ENCODE measurements around the gene AMD1.
A peak's percentile ranks its signal among the peaks of the same experiment; 100 is the strongest.
"Not testable (repeated sequence)": the region's sequence is repeated elsewhere in the genome, so short reads cannot be mapped to it uniquely, and the experiment has no call there.

Gene AMD1

GRCh38 chr6:110895907-110896608 is 21.5 kb downstream of the AMD1 start:
- Histone ChIP-seq H3K27ac (replicated peaks) (no peak overlapping the region), H3K4me3 (replicated peaks; ENCODE audit: insufficient read depth, low read length) (no peak overlapping the region), H3K27me3 (ENCODE audit: insufficient read depth, poor library complexity, severe bottlenecking) (no peaks in the 10 kb centered on the region)
- no peak for TF ChIP-seq POLR2AphosphoS5 (IDR thresholded peaks at IDR 0.05; ENCODE audit: low read depth)
- TF ChIP-seq GABPA (IDR thresholded peaks at IDR 0.05; ENCODE audit: low read depth), result no peak
- no peak for TF ChIP-seq CTCF (IDR thresholded peaks at IDR 0.05; ENCODE audit: insufficient read depth, low read length)
- no peak for TF ChIP-seq REST (IDR thresholded peaks at IDR 0.05; ENCODE audit: insufficient replicate concordance, low read depth)
- no peak for TF ChIP-seq SPI1 (IDR thresholded peaks at IDR 0.05; ENCODE audit: borderline replicate concordance, low read depth)
- no peak for DNase-seq (ENCODE audit: low read depth in 1 of 2, low spot score in 1 of 2)

- Histone ChIP-seq H3K27me3 (ENCODE audit: insufficient read depth, poor library complexity, severe bottlenecking) (no peaks in the 10 kb centered on the region), H3K27ac (replicated peaks) (no peak overlapping the region), H3K4me3 (replicated peaks; ENCODE audit: insufficient read depth, low read length) (no peak overlapping the region)
- peak; percentile 62; the same call in 1 of the 2 replicates for TF ChIP-seq POLR2AphosphoS5 (IDR thresholded peaks at IDR 0.05; ENCODE audit: low read depth)
- no peak for TF ChIP-seq REST (IDR thresholded peaks at IDR 0.05; ENCODE audit: insufficient replicate concordance, low read depth)
- no peak for DNase-seq (ENCODE audit: low read depth in 1 of 2, low spot score in 1 of 2)
Observed at GRCh38 chr6:110897433-110897832, 22.8 kb downstream of the AMD1 start.

- DNase-seq (ENCODE audit: low read depth in 1 of 2, low spot score in 1 of 2), result no peak
- Histone ChIP-seq H3K27ac (replicated peaks) (no peak overlapping the region), H3K4me3 (replicated peaks; ENCODE audit: insufficient read depth, low read length) (no peak overlapping the region), H3K27me3 (ENCODE audit: insufficient read depth, poor library complexity, severe bottlenecking) (no peaks in the 10 kb centered on the region)
- TF ChIP-seq SPI1 (IDR thresholded peaks at IDR 0.05; ENCODE audit: borderline replicate concordance, low read depth), result no peak
- no peak for TF ChIP-seq POLR2AphosphoS5 (IDR thresholded peaks at IDR 0.05; ENCODE audit: low read depth)
- no peak for TF ChIP-seq GABPA (IDR thresholded peaks at IDR 0.05; ENCODE audit: low read depth)
Observed at GRCh38 chr6:110898111-110898510, 23.5 kb downstream of the AMD1 start.

GRCh38 chr6:110900028-110900598 is 25.5 kb downstream of the AMD1 start:
- DNase-seq (ENCODE audit: low read depth in 1 of 2, low spot score in 1 of 2), result no peak
- Histone ChIP-seq H3K4me3 (replicated peaks; ENCODE audit: insufficient read depth, low read length) (no peak overlapping the region), H3K27ac (replicated peaks) (no peak overlapping the region), H3K27me3 (ENCODE audit: insufficient read depth, poor library complexity, severe bottlenecking) (no peaks in the 10 kb centered on the region)
- peak; percentile 31; the same call in 1 of the 2 replicates for TF ChIP-seq POLR2AphosphoS5 (IDR thresholded peaks at IDR 0.05; ENCODE audit: low read depth)
- no peak for TF ChIP-seq CTCF (IDR thresholded peaks at IDR 0.05; ENCODE audit: insufficient read depth, low read length)

- not testable (repeated sequence) for H3K27ac ChIP-seq (replicated peaks); H3K4me3 ChIP-seq (replicated peaks; ENCODE audit: insufficient read depth, low read length); DNase-seq (ENCODE audit: low read depth in 1 of 2, low spot score in 1 of 2); H3K27me3 ChIP-seq (ENCODE audit: insufficient read depth, poor library complexity, severe bottlenecking)
Observed at GRCh38 chr6:110901601-110902000, 27.0 kb downstream of the AMD1 start.
